Activated gamma-delta T cell (primary cell): ENCODE data around the gene ARHGAP32.
"Not testable (repeated sequence)": the region's sequence is repeated elsewhere in the genome, so short reads cannot be mapped to it uniquely, and the experiment has no call there.

Experiments used
- DNase-seq: peaks from one replicate; lab custom pipeline; 2025; lab: John Stamatoyannopoulos, UW

Gene ARHGAP32

DNA sequence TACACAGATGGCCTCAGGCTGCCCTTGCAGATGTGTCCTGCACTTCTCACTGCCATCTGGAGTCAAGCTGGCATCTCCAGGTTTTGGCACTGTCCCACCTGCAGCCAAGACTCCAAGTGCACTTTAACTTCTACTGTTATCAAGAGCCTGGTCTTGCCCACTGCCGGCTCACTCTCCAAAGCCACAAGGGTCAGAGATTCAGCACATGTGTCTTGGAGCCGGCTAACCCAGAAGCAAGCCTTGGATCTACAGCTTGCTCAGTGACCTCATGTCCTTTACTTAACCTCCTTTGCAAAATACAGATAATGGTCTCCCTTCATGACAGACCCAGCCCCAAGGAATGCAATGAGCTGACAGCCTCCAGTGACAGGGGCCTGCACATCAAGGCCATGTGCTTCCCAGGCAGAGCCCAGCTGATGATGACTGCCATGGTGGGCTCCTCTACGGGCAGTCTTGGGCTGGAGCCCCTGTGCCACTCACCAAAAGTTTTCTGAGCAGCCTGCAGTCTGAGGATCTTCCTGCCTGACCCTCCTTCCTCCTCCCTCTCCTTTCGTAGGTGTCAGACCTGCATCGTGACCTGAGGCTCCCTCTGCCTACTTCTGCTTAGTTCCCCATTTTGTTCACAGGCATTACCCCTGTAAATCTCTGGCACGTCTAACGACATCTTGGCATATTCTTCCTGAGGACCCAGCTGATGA, 258.5 kb downstream of the ARHGAP32 start:
- DNase-seq: no peak

DNA sequence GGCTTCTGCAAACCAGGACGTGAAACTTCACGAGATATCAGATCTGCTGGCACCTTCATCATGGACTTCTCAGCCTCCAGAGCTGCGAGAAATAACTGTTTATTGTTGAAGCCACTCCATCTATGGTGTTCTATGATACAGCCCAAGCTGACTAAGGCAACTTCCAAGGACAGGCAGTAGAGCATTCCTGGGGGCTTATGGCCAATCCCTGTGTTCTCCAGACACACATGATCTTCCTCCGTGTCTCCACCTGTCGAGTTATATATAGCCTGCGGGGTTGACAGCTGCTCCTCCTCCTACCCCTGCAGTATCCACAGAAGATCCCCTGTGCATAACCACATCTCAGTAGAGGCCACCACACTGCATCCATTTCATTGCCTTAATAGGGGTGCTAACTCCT, 260.5 kb downstream of the ARHGAP32 start:
- no peak for DNase-seq

DNA sequence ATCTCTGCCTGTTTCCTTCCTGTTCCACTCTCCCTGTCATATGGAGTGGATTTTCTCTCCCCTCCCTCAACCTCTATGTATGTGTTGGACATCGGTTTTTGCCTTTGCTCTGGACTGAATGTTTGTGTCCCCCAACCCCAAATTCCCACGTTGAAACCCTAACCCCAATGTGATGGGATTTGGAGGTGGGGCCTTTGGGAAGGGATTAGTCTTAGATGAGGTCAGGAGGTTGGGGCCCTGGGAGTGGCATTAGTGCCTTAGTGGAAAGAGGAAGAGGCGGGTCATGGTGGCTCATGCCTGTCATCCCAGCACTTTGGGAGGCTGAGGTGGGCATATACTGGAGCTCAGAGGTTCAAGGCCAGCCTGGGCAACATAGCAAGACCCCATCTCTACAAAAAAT, 261.1 kb downstream of the ARHGAP32 start:
- no peak for DNase-seq

DNA sequence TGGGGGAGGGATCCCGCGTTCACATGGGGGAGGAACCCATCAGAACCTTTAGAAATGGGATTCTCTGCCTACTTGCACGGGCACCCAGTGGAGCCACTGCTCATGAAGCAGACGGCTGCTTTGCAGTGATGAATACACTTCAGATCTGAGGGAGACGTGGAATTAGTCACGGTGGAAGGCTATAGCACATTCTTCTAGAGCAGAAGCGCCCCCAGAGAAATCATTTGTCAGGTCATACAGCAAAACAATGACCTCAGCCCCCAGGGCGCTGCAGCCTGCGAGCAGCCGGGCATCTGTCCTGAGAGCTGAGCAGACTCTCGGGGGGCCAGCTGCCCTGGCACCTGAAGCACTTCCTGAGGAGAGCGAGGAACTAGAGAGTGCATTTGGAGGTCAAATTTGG, 262.1 kb downstream of the ARHGAP32 start:
- DNase-seq: no peak

DNA sequence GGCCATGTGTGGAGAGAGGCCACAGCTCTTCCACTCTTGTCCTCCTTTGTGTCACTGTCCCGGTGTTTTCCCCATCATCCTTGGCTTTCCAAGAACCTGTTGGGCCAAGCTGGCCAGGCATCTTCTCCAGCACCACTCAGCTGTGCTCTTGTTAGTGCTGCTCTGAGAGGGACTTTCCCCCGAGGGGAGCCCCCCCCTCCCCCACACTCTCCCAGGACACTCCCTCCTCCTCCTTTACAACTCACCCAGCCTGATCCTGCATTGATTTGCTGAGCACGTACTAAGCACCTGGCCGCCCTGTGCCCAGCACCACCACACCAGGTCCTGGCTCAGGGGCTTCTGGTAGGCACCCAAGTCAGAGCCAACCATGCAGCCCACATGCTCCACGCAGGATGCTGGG, 262.7 kb downstream of the ARHGAP32 start:
- DNase-seq: no peak

DNA sequence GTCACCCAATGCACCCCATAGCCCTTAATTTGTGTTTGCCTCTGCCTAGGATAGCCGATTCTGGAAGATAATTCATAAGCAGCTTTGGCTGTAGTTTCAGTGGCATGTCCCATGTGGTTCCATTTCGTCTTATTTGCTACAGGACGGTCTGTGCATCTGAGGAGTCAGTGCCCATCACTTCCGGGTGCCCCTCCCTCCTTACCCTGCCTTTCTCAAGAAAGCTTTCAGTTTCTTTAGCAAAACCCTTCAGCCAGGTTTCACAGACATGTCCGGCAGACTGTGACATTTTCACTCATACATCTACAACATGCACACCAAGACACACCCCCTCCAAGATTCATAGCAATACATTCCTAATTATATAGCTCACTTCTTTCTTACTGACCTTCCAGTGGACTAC, 263.7 kb downstream of the ARHGAP32 start:
- DNase-seq: no peak

DNA sequence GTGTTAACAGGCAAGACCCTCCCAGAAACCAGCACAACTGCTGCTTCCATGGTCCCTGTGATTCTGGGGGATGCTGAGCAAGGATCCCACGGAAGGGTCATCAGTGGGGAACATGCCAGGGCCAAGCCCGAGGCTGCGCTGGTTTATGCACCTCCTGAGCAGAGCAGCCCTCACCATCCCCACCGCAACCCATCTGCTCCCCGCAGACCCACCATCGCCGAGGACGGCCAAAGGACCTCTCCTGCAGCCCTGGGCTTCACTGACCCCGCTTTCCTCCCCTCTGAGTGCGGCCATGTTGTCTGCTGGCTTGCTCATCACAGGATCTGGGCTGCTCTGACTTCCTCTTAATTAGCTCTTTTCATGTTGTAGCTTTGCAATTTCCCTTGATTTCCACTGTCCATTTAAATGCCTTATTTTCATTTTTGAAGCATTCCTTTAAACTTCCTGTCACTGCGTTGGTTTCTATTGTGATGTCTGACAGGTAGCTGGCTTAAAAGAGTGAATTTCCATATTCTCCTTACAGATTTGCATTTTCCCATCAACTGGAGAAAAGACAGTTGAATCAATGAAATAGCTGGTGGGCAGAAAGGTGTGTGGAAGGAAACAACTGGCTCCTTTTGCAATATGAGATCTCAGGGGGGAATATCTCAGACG, 264.3 kb downstream of the ARHGAP32 start:
- DNase-seq: no peak

DNA sequence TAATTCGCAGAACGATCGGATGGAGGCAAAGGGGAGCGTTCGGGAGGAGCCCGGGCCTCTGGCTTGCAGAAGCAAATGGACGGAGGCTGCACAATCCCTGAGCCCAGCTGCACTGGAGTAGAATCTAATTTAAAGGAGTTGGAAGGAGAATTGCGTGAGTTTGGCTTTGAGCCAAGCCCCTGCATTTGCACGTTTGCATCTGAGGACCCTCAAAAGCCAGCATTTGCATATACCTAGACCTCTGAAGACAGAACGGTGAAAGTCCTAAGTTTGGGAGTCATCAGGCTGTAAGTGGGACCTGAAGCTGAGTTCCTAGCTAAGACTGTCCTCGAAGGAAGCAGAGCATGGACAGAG, 265.0 kb downstream of the ARHGAP32 start:
- no peak for DNase-seq

DNA sequence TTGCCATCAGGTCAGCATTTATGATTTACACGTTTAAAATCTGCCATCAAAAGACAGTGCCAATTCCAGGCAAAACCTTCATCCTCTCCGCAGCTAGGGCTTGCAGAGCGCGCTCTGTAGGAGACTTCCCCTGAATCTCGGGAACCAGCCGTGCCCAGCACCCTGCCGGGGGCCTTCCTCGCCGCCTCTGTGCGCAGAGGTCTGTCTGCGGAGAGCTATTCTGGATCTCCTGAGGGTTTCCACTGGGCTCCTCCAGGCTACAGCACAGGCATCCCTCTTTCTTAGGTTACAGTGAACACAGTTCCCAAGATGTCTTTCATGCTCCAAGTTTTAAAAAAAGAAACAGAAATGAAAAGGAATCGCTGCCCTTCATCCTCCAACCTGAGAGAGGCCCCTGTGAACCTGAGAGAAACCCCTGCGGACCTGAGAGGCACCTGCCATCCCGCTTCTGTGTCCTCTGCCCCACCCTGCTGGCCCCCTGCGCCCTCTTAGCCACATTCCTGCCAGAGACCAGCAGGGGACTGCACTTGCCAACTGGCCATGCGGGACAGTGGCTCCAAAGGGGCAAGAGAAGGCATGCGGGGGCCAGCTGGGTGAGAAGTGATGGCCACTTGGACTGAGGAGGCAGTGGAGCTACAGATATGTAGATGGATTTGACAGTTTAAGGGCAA, 265.6 kb downstream of the ARHGAP32 start:
- DNase-seq: no peak

DNA sequence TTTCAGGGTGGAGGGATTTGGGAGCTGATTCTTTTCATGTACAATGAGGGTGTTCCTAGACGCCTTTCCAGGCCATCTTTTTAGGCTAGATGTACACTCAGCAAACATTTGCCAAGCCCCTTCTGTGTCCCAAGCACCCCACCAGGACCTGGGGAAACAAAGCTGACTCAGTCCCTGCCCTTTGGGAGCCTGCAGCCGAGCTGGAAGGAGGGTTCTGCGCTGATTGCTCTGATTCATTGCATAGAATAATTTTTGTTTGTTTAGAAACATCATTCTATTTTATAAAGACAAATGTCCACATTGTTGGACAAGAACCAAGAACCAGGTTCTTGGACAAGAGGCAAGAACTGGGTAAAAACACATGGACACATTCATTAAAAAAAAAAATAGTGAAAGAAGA, 266.1 kb downstream of the ARHGAP32 start:
- DNase-seq: no peak

DNA sequence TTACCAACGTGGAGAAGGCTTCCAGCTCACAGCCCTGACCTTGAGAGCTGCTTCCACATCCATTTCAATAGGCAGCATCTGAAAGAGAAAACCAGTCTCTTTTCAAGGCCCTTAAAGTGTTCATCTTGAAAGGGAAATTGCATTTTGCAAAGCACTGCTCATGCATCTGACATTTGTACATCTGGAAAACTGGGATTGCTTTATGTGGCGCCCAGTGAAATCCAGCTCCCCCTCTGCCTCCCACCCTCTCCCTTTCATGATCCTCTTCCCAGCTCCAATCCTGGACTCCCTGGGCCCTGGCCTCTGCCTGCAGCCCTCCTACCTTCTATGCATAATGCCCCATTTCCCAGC, 266.9 kb downstream of the ARHGAP32 start:
- DNase-seq: no peak

DNA sequence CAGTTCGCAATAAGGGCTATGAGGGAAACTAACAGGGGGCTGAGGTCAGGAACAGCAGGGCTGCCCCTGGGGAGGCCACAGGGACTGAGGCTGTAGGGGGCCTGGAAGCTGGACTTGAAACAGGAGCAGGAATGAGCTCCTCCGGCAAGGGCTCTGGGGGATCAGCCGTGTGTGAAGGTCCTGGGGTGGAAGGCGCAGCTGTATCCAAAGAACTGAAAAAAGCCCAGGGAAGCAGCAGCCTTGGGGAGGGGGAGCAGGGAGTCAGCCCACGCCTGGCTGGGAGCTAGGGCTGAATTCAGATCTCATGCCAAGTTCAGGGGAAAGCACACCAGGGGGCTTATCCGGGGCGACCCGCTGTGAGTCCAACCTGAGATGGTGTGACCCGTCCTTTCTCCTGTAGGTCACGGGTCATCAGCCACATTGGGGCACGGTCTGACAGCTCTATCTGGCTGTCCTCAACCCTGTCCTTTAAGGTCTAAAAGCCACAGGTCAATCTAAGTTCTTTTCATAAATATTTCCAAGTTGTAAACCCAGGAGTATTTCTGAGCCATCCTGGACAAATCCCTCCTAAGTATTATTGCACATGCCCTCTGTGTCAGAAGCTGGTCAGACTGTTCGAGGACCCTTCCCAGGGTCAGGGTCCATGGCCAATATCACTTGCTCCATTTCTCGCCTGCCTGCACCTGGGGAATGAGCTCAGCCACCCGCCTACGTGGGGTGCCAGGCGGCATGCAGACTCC, 267.4 kb downstream of the ARHGAP32 start:
- no peak for DNase-seq

DNA sequence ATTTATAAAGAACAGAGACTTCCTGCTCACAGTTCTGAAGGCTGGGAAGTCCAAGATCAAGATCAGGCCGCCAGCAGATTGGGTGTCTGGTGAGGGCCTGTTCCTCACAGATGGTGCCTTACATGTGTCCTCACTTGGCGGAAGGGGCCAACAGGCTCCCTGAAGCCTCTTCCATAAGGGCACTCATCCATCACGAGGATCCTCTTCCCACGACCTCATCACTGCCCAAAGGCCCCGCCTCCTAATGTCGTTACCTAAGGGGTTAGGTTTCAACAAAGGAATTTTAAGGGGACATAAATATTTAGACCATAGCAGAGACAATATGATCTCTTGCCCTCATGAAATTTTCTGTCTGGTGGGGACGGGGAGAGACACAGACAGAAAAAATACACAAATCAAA, 268.0 kb downstream of the ARHGAP32 start:
- DNase-seq: no peak

DNA sequence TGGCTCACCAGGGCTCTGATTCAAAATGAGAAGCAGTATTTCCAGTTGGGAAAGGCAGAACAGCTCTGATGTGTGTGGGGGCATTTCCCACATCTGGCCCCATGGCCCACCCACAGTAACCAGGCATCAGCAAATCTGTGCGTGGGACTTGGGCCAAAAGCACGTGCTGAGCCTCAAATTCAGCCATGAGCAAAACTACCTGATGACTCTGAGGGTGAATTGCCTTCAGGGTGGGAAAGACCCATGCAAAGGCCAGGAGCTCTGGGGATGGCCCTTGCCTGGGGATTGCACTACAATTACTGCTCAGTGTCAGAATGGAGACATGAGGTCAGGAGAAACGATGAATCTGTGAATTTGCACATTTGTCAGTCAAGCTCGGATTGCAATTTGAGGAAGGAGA, 270.3 kb downstream of the ARHGAP32 start:
- DNase-seq: no peak

DNA sequence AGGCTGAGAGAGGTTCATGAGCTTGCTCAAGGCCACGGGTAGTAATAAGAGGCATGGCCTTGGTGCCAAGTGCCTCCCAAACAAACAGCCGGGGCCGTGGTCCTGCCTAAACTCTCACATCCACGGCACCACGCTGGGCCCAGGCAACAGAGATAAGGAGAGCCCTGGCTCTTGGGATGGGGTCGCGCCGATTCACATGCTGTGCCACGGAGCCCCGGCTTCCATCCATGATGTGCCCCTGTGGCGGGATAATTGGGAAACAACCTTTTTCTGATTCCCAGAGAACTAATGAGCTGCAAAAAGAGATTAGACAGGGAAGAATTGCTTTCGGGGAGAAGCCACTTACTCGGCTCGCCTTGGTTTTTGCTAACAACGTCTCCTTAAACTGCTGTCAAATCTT, 271.5 kb downstream of the ARHGAP32 start:
- no peak for DNase-seq

DNA sequence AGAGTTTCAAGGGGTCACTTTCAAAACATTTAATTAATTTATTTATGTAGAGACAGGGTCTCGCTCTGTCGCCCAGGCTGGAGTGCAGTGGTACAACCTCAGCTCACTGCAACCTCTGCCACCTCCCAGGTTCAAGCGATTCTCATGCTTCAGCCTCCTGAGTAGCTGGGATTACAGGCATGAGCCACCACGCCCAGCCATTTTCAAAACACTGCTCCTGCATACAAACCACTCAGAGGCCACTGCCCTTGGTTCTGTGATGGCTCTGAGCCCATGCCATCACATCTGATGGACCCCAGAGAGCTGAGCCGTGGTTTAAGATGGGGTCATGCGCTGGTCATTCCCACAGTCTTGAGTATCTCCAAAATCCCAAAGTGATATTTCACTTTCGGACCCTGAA, 272.5 kb downstream of the ARHGAP32 start:
- DNase-seq: not testable (repeated sequence)

DNA sequence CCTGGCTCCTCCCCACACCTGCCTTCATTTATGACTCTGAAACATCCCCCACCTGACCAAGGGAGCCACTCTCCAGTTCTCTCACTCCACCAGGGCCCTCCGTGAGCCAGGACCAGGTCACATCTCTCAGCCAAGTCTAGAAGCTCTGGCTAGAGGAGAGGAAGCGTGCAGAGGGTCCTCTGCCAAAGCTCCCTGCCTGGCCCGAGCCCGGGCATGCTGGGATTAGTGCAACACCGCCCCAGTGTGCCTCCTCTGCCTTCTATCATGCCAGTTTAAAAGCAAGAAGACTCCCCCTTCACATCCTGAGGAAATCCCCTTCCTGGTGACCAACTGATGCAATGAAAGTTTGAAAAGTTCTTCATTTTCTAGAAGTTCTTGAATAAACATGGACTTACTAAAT, 272.9 kb downstream of the ARHGAP32 start:
- no peak for DNase-seq

DNA sequence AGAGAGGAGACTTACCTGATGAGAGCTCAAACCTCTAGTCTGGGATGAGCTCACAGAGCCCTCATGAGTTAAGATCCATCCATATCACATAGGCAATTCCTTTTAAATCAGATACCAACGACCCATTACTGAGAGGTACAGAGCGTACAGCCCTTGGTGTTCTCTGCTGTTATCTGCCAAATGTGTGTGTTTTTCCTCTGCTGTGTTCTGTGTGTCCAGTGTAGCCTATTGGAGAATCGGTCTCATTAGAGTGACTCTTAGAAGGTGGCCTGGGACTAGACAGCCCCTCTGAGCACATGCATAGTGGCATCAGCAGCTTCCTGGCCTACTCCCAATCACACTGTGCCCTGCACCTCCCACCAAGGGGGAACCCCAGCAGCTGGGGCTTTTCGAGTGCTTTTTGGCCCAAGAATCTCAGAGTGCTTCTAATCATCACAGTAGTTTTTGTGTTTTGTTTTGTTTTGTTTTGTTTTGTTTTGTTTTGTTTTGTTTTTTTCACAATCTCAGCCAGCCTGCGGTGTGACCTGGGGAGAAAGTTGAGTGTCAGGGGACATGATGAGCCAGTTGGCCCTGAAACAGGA, 274.9 kb downstream of the ARHGAP32 start:
- no peak for DNase-seq

DNA sequence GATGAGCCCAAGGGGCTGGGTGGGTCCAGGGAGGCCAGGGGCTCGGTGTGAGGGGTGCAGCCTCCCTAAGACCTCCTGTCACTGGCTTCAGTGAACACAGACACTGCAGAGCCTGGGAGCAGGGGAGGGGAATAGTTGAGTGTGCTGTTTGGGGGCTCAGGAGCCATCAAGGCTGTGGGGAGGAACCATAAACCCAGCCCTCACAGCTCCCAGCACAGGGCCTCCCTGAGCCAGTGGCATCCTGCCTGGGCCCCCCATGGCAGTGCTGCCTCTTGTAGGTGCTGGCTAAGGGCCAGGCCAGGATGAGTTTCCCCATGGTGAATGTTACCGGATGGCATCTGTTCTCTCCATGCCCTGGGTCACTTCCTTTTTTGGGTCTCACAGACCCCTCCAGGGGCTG, 275.4 kb downstream of the ARHGAP32 start:
- no peak for DNase-seq

DNA sequence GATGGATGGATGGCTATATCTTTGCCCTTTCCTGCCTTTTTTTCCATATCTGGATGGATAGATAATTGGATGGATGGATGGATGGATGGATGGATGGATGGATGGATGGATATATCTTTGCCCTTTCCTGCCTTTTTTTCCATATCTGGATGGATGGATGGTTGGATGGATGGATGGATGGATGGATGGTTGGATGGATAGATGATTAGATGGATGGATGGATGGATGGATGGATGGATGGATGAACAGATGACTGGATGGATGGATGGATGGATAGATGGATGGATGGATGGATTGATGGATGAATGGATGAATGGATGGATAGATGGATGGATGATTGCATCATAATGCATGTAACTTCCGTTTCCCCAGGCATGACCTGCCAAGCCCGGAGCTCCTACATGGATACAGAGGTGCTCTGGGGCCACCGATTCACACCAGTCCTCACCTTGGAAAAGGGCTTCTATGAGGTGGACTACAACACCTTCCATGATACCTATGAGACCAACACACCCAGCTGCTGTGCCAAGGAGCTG, 276.0 kb downstream of the ARHGAP32 start:
- DNase-seq: no peak

DNA sequence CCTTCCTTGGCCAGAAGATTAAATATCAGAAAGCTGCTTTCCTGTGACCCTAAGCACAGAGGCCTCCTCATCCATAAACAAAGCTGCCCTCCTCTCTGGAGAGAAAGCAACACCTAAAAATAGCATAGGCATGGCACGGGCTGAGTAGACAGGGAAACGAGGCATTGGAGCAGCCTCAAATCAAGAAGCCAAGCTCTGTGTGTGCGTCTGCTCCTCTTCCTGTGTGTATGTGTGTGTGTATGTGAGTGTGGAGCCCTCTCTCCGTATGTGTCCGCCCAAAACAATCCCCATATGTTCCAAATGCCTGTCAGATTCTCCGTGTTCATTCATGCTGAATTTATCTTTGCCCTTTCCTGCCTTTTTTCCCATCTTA, 277.0 kb downstream of the ARHGAP32 start:
- DNase-seq: no peak
